Measurements from ENCODE around the gene MRM2.

MRM2 gene

GRCh38 chr7:2197436-2198155, 44.4 kb downstream of the MRM2 start:
- H3K27ac ChIP-seq: no peak overlapping the region; the same call in 1 of the 2 replicates
- TF ChIP-seq, protein P1, sequence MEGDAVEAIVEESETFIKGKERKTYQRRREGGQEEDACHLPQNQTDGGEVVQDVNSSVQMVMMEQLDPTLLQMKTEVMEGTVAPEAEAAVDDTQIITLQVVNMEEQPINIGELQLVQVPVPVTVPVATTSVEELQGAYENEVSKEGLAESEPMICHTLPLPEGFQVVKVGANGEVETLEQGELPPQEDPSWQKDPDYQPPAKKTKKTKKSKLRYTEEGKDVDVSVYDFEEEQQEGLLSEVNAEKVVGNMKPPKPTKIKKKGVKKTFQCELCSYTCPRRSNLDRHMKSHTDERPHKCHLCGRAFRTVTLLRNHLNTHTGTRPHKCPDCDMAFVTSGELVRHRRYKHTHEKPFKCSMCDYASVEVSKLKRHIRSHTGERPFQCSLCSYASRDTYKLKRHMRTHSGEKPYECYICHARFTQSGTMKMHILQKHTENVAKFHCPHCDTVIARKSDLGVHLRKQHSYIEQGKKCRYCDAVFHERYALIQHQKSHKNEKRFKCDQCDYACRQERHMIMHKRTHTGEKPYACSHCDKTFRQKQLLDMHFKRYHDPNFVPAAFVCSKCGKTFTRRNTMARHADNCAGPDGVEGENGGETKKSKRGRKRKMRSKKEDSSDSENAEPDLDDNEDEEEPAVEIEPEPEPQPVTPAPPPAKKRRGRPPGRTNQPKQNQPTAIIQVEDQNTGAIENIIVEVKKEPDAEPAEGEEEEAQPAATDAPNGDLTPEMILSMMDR (conservative IDR thresholded peaks at IDR 0.05): no peak
- TF ChIP-seq ZFX (IDR thresholded peaks at IDR 0.05): no peak

- H3K27ac ChIP-seq: peak overlapping the region; percentile 35
- TF ChIP-seq ZFX (IDR thresholded peaks at IDR 0.05): no peak
- TF ChIP-seq, protein P1 (conservative IDR thresholded peaks at IDR 0.05): no peak
Measured at GRCh38 chr7:2196381-2197378, 45.3 kb downstream of the MRM2 start.

GRCh38 chr7:2195400-2196246, 46.4 kb downstream of the MRM2 start:
- TF ChIP-seq, protein P1 (conservative IDR thresholded peaks at IDR 0.05): no peak
- no peak for TF ChIP-seq ZFX (IDR thresholded peaks at IDR 0.05)
- H3K27ac ChIP-seq: peak overlapping the region; percentile 35

- no peak for TF ChIP-seq ZFX (IDR thresholded peaks at IDR 0.05)
- TF ChIP-seq, protein P1 (conservative IDR thresholded peaks at IDR 0.05): no peak
- peak overlapping the region; percentile 59 for H3K27ac ChIP-seq
Measured at GRCh38 chr7:2193575-2194305, 48.3 kb downstream of the MRM2 start.

- H3K27ac ChIP-seq: peak overlapping the region; percentile 59
Measured at GRCh38 chr7:2192831-2193534, 49.0 kb downstream of the MRM2 start.

More at GRCh38 chr7:2192831-2193534, 49.0 kb downstream of the MRM2 start:
- TF ChIP-seq ZFX (IDR thresholded peaks at IDR 0.05): no peak
- TF ChIP-seq, protein P1 (conservative IDR thresholded peaks at IDR 0.05): no peak

Measured in C4-2B (cell line).